Smooth muscle cell (in vitro differentiated cells): ENCODE results near the gene C4B. TPM values are rescaled to one million over a fixed set of nuclear protein-coding genes. Genes with fewer than 3 reads are reported as not detected.
"Not testable (repeated sequence)": the region's sequence is repeated elsewhere in the genome, so short reads cannot be mapped to it uniquely, and the experiment has no call there.

Experiments used
- DNase-seq: peaks from one replicate; lab custom pipeline; 2025; ENCODE audit not compliant: unreplicated experiment; lab: John Stamatoyannopoulos, UW
- H2AFZ ChIP-seq: fragments of 200-600 bp; sonication (generic); 2 replicates; pipeline ENCODE4 v1.6.0; 2016; ENCODE audit warnings: antibody characterized with exemption, low read depth, mild to moderate bottlenecking
- H3F3A ChIP-seq: fragments of 200-600 bp; sonication (generic); 2 replicates; pipeline ENCODE4 v1.6.0; 2017; ENCODE audit warnings: antibody characterized with exemption, low read depth
- H3K27ac ChIP-seq: fragments of 200-600 bp; sonication (generic); 2 replicates; pipeline ENCODE4 v1.5.1; 2016; ENCODE audit warnings: low read depth, mild to moderate bottlenecking
- H3K27me3 ChIP-seq: fragments of 200-600 bp; sonication (generic); 2 replicates; pipeline ENCODE4 v1.6.1; 2016; ENCODE audit warnings: low read depth, mild to moderate bottlenecking
- H3K36me3 ChIP-seq: fragments of 200-600 bp; sonication (generic); 2 replicates; pipeline ENCODE4 v1.5.1; 2016; ENCODE audit warnings: low read depth
- H3K4me1 ChIP-seq: fragments of 200-600 bp; sonication (generic); 2 replicates; pipeline ENCODE4 v1.5.1; 2016; ENCODE audit warnings: low read depth
- H3K4me2 ChIP-seq: fragments of 200-600 bp; sonication (generic); 2 replicates; pipeline ENCODE4 v1.6.0; 2016; ENCODE audit warnings: mild to moderate bottlenecking
- H3K4me3 ChIP-seq: fragments of 200-600 bp; sonication (generic); 2 replicates; pipeline ENCODE4 v1.5.1; 2016; ENCODE audit warnings: mild to moderate bottlenecking
- H3K79me2 ChIP-seq: fragments of 200-600 bp; sonication (generic); 2 replicates; pipeline ENCODE4 v1.6.0; 2016; ENCODE audit warnings: low read depth, mild to moderate bottlenecking
- H3K9ac ChIP-seq: fragments of 200-600 bp; sonication (generic); 2 replicates; pipeline ENCODE4 v1.6.0; 2016; ENCODE audit warnings: low read depth
- H3K9me3 ChIP-seq: fragments of 200-600 bp; sonication (generic); replicated peaks from 2 replicates; pipeline ENCODE4 v1.5.1; 2016; ENCODE audit warnings: low read depth
- H4K20me1 ChIP-seq: fragments of 200-600 bp; sonication (generic); 2 replicates; pipeline ENCODE4 v1.6.0; 2016; ENCODE audit warnings: low read depth
- WGBS: methylation state at CpG from one replicate; pipeline ENCODE4 v1.1.7; 2016; ENCODE audit warnings: low lambda C conversion rate; 5-methylcytosine and 5-hydroxymethylcytosine counted together
- polyA plus RNA-seq: library from polyadenylated mRNA; unstranded; fragments of >200 nt; fragmentation: Nextera tagmentation; extraction: Ambion mirVana; gene quantifications from 2 replicates; pipeline ENCODE4 v1.2.1, GENCODE V29; 2016
- total RNA-seq: library from RNA; depleted of rRNA; stranded (reverse); fragments of >200 nt; gene quantifications from 2 replicates; pipeline ENCODE4 v1.2.3, GENCODE V29; 2014
- TF ChIP-seq, protein P1 (sequence below): fragments of 200-600 bp; sonication (generic); IDR thresholded peaks from 2 replicates; pipeline ENCODE4 v1.5.1; 2017; ENCODE audit warnings: borderline replicate concordance, mild to moderate bottlenecking, antibody characterized with exemption; ENCODE audit not compliant: insufficient read depth, poor library complexity, severe bottlenecking

C4B gene
- total and polyA plus RNA-seq, 2 experiments from 2014 or later = 1.3 to 3.8 TPM

- TF ChIP-seq, protein P1, sequence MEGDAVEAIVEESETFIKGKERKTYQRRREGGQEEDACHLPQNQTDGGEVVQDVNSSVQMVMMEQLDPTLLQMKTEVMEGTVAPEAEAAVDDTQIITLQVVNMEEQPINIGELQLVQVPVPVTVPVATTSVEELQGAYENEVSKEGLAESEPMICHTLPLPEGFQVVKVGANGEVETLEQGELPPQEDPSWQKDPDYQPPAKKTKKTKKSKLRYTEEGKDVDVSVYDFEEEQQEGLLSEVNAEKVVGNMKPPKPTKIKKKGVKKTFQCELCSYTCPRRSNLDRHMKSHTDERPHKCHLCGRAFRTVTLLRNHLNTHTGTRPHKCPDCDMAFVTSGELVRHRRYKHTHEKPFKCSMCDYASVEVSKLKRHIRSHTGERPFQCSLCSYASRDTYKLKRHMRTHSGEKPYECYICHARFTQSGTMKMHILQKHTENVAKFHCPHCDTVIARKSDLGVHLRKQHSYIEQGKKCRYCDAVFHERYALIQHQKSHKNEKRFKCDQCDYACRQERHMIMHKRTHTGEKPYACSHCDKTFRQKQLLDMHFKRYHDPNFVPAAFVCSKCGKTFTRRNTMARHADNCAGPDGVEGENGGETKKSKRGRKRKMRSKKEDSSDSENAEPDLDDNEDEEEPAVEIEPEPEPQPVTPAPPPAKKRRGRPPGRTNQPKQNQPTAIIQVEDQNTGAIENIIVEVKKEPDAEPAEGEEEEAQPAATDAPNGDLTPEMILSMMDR = no peak
- DNase-seq = no peak
- H3K9me3 ChIP-seq = no peaks in the 10 kb centered on the region
- H3K4me3 ChIP-seq = no peak overlapping the region
- H3K79me2 ChIP-seq = no peaks in the 10 kb centered on the region
- H4K20me1 ChIP-seq = no peaks in the 10 kb centered on the region
- no peaks in the 10 kb centered on the region for H3K36me3 ChIP-seq
- H3K9ac ChIP-seq = no peak overlapping the region
- H3K4me2 ChIP-seq = no peak overlapping the region
- 90% methylated on average over 14 of the region's 14 CpGs for WGBS
- H3K27ac ChIP-seq = no peak overlapping the region
- H3F3A ChIP-seq = no peaks in the 10 kb centered on the region
- no peak overlapping the region for H2AFZ ChIP-seq
- H3K27me3 ChIP-seq = no peaks in the 10 kb centered on the region
- H3K4me1 ChIP-seq = no peaks in the 10 kb centered on the region
These were observed 50.1 kb downstream of the C4B start for GRCh38 chr6:32064706-32065105.

DNA sequence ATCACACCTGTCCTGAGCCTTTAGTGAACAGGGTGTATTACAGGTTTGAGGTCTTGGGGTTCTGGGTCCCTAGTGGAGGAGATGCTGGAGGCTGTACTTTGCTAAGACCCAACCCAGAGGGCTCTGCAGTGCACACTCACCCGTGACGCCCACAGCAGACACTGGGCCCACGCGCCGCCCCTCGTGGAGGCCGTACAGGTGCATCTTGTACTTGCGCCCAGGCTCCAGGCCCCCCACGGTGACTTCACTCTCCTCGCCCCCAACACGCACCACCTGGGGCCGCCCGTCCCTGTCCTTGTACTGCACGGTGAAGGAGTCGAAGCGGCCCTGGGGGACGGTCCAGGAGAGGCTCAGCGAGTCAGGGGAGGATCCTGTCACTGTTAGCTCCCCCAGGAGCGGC is 52.9 kb downstream of the C4B start:
- DNase-seq, H2AFZ ChIP-seq, H3F3A ChIP-seq, H3K27me3 ChIP-seq, H3K9ac ChIP-seq, H3K4me2 ChIP-seq, H3K36me3 ChIP-seq, H3K27ac ChIP-seq, H3K4me3 ChIP-seq, H3K9me3 ChIP-seq, H4K20me1 ChIP-seq, H3K79me2 ChIP-seq, H3K4me1 ChIP-seq: not testable (repeated sequence)
- 95% methylated on average over 16 of the region's 19 CpGs for WGBS

DNA sequence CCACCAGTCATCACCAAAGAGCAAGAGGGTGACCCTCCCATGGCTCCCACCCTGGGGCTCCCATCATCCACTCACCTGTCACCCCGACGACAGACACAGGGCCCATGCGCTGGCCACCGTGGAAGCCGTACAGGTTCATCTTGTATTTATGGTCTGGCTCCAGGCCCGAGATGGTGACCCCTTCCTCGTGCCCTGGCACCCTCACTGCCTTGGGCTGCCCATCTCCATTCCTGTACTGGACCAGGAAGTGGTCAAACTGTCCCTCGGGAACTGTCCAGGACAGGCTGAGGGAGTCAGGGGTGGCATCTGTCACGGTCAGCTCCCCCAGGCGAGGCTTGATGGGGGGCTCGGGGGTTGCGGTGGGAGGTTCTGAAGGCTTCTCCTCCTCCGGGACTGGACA is 53.7 kb downstream of the C4B start:
- not testable (repeated sequence) for H3F3A ChIP-seq, H3K36me3 ChIP-seq, DNase-seq, H2AFZ ChIP-seq, H3K9ac ChIP-seq, H3K9me3 ChIP-seq, H3K27ac ChIP-seq, H4K20me1 ChIP-seq, H3K4me2 ChIP-seq, H3K27me3 ChIP-seq, H3K79me2 ChIP-seq, H3K4me1 ChIP-seq, H3K4me3 ChIP-seq
- 93% methylated on average over 13 of the region's 13 CpGs for WGBS

DNA sequence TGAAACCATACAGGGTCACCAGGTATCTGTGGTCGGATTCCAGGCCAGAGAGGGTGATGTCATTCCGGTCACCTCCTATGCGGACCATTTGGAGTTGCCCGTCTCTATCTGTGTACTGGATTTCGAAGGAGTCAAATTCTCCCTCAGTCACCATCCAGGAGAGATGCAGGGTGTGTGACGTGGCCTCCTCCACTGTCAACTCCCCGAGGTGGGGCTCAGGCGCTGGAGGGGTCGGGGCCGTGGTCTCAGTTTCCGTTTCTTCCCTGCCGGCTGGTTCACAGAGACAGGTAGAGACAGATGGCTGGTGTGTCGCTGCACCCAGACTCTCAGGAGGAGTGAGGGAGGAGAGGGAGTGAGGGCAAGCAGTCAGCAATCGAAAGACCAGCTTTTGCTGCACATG is 54.3 kb downstream of the C4B start:
- TF ChIP-seq, protein P1 = no peak
- Histone ChIP-seq H3K9me3 (no peaks in the 10 kb centered on the region), H3K4me3 (no peak overlapping the region), H3K9ac (no peak overlapping the region), H3K27me3 (no peaks in the 10 kb centered on the region), H2AFZ (no peak overlapping the region), H3K79me2 (no peaks in the 10 kb centered on the region), H3K4me1 (no peaks in the 10 kb centered on the region), H4K20me1 (no peaks in the 10 kb centered on the region), H3K36me3 (no peaks in the 10 kb centered on the region), H3K4me2 (no peak overlapping the region), H3K27ac (no peak overlapping the region), H3F3A (no peaks in the 10 kb centered on the region)
- DNase-seq = no peak
- 91% methylated on average over 14 of the region's 14 CpGs for WGBS

- no peaks in the 10 kb centered on the region for H3K4me1 ChIP-seq
- no peaks in the 10 kb centered on the region for H3K36me3 ChIP-seq
- no peaks in the 10 kb centered on the region for H3F3A ChIP-seq
- H3K27ac ChIP-seq = no peak overlapping the region
- H3K4me3 ChIP-seq = no peak overlapping the region
- no peaks in the 10 kb centered on the region for H3K9me3 ChIP-seq
- 95% methylated on average over 17 of the region's 17 CpGs for WGBS
- no peak for DNase-seq
- no peak overlapping the region for H3K4me2 ChIP-seq
- TF ChIP-seq, protein P1 = no peak
- no peaks in the 10 kb centered on the region for H3K79me2 ChIP-seq
- no peak overlapping the region for H3K9ac ChIP-seq
- H4K20me1 ChIP-seq = no peaks in the 10 kb centered on the region
- H3K27me3 ChIP-seq = no peaks in the 10 kb centered on the region
- H2AFZ ChIP-seq = no peak overlapping the region
These were observed 54.9 kb downstream of the C4B start for GRCh38 chr6:32069460-32069859.
